HG03342 (cell line): ENCODE measurements around the gene ZIC2.

Source experiments
- ATAC-seq: cut with Tn5 transposase; IDR thresholded peaks from one replicate; pipeline ENCODE4 v1.9.1; 2021; ENCODE audit warnings: mild to moderate bottlenecking, moderate library complexity; ENCODE audit not compliant: unreplicated experiment

ZIC2 gene

DNA sequence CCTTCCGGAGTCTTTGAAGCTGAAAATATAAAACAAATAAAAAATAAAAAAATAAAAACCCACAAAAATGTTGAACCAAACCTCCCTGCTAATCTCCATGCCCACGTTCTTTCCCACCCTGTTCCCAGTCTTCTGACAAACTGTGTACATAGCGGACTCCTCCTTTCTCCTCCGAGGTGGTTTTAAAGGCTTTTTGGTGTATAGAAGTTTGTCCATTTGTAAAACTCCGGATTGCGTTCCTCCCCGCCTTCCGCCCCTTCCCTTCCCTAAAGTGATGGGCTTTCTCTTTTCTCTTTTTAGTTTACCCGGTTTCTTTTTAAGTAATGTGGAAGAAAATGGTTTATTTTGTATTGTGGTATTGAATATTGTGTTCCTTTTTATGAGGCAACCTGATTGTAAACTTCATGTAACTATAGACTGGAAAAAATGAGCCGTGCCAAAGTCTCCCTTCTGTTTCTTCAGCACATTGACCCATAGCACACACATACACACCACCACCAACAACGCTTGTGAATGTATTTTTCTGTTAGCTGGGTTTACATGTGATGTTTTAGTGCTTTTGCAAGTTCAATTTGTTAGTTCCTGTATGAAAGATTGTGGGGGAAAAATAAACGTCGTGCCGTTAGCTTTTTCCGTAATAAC lies 4.4 kb downstream of the ZIC2 start:
- no peak for ATAC-seq

DNA sequence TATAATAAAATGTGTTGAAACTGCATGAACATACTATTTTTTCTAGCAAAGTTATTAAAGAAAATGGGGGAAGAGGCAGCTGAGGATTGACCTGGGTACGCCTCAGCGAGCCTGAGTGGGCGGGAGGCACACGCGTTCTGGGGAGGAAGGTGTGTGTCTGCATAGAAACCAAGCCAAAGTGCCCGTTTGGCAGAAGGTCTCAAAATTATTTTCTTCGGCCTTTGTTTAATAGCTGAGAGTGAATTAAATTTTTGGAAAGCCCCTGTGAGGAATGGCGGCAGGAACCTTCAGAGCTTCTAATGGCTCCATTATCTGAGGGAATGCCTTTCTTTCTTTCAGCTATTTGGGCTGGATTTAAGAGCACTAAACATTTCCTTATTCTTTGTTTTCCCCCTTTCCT lies 5.2 kb downstream of the ZIC2 start:
- ATAC-seq: no peak

DNA sequence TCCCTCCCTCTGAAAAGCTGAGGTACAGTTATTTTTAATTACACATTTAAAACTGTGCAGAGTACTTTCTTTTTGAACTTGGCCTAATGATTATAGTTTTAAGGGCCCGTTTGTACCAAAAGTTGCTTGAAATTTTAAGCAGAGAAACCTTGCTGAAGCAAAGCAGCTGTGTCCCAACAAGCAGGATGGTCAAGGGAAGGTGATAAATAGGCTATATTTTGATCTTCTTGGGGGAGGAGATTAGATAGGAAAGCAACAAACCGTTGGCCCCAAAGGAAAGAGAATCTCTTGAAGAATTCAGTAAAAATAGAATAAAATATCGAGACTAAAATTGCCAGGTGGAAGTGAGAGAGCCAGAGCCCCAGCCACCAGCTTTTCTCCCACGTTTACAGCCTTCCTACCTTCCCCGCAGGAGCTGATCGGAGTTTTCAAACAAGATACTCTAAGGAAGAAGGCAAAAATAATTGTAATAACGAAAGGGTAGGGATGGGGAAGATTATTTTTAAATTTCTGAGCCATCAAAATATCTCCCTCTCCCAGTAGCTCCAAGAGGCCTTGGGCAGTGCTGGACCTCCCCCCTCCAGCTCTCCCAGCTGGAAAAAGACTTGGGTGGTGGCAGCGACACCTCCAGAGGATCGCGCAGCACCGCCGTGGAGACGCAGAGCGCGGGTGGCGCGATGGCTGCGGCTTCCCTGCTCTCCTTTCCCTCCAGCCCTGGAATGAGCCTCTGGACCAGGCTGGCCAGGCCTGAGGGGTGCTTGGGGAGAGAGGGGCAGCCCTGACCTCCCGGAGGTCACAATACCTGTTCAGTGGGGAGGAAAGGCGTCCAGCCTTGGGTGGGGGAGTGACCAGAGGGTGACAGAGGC lies 5.8 kb downstream of the ZIC2 start:
- no peak for ATAC-seq

DNA sequence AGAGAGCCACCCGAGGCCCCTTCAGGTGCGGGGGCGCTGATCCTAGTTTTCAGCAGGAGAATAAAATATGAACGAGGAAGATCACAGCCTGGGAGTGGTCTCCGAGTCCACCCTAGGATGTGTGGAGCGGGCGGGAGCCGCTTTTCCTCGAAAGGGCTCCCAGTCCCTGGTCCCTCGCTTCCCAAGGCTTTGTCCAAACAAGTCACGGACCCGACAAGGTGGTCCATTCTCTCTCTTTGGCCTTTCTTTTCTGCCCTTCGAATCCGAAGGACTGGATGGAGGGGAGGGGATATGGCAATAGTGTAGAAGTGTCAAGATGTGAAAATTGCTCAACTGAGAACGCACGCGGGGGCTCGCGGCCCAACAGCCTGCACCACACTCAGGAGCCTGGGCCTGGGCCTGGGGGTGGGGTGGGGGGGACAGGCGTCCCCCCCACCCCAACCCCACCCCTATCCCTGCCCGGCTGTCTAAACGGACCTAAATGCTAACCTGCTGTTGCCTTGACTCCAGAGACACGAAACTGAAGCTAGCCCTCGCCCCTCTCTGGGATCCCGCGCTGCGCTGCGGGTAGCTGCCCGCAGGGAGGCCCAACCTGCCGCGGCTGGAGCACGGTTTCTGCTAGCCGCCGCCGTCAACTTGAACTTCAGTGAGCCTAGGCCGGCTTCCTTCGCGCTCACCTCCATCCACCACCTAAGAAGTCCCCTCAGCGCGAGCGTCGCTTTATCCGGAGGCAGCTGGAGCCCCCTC lies 7.1 kb downstream of the ZIC2 start:
- no peak for ATAC-seq

DNA sequence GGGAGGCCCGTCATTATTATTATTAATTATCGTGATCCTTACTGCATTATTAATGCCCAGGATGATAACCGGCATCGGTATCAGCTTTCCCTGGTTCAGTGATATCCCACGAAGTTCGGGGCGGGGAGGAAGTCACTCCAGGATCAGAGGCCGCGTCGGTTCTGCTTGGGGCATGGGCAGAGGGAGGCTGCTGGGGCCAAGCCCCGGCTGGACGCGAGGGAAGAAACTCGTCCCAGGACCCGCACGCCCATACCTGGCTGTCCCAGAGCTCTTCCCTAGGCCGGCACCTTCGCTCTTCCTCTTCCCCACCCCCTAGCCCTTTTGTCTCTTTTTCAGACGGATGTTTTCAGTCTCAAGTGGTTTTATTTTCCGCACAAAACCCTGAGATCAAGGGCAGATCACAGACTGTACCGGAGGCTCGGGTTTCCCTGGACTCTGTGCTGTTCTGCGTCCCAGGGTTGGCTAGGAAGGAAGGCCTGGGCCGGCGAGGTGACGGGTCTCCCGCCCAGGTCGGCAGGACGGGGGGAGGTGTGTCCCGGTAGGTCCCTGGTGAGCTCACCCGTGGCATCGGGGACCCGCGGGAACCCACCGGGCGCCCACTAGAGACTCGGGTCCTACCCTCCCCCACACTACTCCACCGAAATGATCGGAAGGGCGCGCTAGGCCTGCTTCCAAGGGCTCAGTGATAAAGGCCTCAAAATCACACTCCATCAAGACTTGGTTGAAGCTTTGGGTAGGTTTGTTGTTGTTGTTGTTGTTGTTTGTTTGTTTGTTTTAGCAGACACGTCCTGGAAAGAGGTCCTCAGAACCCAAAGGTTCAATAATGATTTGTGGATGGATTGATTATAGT lies 7.9 kb downstream of the ZIC2 start:
- no peak for ATAC-seq

DNA sequence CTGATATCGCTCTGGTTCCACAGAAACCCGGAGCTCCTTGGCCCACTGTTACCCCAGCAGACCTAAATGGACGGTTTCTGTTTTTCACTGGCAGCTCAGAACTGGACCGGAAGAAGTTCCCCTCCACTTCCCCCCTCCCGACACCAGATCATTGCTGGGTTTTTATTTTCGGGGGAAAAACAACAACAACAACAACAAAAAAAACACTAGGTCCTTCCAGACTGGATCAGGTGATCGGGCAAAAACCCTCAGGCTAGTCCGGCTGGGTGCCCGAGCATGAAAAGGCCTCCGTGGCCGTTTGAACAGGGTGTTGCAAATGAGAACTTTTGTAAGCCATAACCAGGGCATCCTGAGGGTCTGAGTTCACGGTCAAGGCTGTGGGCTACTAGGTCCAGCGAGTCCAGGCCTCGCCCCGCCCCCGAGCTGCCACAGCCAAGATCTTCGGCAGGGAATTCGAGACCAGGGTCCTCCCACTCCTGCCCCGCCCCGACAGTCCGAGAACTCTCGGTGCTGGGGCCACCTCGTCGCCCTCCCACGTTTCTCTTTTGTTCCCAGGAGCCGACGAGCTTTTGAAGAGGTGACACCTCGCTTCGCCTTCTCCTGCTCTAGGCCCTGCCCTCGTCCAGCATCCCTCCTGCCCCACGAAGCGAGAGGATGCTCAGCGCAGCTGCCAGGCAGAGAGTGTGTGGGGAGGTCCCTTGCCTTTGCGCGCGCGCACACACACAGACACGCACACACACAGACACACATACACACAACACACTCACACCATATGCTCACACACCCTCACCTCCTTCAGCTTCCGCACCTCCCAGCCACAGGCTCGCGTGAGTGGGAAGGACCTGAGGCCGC lies 8.8 kb downstream of the ZIC2 start:
- no peak for ATAC-seq

DNA sequence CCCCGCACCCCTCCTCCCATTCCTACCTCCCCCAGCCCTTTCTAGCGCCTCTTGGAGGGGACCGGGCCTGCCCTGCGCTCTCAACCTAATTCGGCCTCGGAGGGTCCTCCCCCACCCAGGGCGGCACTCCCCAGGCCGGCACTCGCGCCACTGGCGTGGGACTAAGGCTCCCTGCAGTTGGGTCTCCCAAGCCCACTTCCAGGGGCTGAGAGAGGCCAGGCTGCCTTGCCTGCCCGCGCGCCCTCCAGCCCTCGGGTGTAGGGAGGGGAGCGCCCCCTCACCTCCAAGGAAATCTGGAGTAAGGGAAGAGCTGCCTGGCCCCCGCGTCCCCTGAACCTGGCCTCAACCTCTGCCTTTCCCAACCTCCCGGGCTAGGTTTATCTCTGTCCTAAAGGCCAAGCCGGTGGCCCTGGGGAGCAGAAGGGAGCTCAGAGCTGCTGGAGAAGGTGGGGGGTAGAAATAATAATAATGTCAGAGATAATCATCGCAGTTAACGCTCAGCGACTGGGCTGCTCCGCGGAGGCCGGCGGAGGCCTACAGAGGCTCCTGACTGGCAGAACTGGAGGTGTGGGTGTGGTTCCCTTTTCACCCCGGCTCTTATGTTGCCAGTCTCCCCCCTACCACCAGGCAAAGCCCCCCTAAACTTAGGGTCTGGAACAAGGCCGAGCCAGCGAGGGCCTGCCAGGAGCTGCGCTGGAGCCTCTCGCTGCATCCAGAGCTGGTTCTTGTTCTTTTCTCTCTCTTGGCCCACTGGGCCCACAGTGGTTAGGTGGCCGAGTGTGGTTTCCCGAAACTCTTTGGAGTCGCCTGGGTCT lies 9.6 kb downstream of the ZIC2 start:
- no peak for ATAC-seq

DNA sequence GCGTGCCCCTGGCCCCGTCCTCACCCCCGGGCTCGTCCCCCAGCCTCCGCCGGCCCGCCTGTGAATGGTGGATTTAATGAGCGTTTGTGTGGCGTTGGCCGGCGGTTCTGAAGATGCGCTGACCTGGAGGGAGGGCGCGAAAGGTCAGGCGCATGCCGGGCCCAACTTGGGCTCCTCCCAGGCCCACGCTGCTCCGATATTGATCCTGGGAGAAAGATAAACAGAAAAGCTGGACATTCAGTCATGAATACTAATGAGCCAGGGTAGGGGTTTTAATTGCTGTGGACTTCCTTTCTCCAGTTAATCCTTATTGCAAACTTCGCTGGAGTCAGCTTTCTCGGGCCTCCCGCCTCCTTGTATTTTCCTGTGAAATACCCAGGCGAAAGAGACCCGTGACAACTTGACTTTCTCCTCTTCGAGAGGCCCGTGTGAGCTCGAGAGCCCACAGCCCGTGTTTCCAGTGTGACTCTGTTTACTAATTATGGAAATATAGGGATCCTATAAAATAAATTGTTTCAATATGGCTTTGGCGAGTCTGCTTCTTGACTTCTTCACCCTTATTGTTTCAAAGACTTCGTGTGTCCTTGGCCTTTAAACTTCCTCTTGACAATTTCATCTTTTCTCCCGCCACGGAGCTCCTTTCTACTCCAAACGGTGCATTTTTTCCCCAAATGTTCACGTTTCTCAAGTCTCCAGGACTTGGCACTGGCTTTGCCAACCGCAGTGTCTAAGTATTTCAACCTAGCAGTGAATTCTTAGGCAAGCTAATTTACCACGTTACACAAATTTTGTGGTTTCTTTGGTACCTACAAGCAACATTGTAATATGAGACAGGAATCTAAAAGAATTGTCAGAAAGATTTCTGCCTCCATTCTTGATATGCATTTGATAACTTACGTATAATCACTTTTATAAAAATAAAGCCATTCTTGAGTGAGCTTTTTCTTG lies 10.5 kb downstream of the ZIC2 start:
- no peak for ATAC-seq

DNA sequence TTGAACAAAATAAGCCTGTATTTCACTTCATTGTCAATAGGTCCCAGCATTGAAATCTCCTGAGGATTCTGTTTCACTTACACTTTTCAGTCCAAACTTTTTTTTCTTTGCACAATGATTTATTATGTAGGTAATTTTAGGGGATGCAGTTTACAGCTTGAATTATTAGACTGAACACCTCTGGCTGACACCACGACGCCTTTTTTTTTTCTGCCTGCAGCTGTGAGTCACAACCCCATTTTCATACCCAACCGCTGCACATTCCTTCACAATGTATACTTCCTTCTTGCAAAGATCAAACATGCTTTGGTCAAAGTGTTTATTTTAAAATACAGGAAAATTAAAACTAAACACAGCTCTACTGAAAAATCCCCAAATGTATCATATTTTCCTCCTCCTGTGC lies 11.4 kb downstream of the ZIC2 start:
- ATAC-seq: no peak

DNA sequence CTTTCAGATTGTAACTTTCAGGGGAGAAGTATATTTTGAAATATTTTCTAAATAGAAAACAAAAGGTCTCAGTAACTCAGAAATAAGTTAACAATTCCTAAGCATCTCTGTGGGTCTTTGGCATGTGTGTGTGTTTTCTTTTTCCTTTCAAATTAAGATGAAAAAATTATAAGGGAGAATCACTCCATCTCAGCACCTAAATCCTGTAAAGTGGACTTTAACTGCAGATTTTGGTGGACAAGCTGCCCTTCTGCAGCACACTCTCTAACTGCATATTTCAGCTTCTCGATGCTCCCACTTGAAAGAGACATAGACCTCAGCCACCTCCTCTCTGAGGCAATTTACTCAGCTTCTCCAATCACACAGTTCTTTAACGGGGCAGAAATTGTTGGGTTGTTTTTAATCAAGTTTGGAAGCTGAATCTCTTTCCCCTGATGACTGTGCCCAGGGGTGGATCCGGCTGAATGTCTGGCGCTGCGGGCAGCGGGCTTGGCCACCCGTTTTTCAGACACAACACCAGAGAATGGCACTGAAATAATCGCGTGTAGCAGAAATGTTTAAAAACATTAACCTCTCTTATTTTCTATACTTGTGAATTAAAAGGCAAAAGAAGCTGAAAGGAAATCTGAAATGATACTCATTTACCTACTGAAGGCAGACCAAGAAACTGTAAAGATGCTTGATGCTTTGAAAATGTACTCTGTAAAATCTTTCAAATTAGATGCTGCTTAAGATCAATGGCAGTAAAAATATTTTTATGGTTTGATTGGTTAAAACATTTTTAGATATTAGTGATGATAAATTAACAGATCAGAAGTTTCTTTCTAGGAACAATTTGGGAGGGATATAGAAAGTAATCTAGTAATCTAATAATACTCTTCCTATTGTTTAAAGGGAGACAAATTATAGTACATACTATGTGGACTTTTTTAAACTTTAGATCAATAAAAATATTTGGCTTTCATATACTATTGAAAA lies 12.4 kb downstream of the ZIC2 start:
- no peak for ATAC-seq

DNA sequence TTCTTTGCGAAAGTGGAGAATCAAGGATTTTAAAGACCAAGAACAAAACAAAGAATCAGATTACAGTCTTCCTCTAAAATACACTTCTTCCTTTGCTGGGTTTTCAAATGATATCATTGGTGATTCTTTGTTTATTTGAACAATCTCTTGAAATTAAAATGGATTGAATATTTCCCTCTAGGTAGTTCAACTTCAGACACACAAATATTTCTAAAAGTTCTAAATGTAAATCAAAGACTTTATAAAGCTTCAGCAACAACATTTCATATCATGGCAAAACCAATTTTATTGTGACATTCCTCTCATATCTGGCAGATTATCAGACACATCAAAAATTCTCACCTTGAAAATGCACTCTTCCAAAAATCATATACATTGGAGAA lies 13.0 kb downstream of the ZIC2 start:
- ATAC-seq: no peak

DNA sequence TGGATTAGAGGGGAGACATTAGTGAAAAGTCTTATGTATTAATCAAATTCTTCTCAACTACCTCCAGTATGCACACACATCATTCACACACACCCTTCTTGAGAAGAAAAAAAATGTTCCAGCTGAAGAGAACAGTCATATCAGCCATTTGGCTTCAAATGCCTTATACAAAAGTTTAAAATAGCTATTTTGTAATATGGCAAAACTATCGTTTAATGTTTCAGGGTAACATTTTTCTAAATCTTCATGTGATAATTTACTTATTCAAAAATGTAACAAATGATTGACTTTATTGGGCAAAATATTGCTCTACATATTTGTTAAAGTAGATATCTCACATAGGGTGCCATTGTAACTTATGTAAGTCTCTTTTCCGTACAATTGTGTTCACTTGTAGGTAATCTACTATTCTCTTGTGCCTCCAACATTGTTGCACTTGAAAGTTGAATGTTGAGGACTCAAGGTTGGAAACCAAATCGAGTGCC lies 13.6 kb downstream of the ZIC2 start:
- ATAC-seq: no peak

DNA sequence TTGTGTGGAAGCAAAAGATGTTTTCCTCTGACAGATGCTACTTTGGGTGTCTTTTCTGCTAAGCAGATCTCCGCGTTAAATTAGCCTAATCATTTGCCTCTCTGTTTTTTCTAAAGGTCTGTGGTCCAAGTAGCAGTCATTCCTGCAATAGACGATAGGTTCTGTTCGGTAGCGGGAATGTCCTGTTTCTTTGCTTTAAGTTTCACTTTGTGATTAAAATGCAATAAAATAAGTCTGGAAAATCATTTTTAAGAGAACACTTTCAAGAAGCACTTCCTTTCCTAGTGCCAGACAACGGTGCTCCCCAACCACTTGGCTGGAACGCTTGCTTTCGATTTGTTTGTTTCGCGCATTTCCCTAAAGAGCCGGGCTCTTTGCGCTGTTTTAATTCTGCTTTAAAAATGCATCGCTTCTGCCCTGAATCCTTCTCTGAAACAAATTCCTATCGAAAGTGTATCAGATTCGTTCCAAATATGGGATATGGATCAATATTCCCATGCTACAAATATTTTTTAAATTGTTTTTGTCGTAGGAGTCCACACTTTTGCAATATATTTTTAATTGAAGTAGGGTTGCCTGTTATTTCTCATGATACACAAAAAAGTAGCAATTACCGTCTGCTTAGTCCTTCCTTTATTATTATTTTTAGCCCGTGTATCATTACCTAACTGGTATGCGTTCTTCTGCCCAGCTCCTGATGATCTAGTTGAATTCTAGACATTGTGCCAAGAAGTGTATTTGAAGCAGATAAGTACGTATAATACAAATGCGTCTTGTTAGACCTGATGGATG lies 14.2 kb downstream of the ZIC2 start:
- no peak for ATAC-seq

DNA sequence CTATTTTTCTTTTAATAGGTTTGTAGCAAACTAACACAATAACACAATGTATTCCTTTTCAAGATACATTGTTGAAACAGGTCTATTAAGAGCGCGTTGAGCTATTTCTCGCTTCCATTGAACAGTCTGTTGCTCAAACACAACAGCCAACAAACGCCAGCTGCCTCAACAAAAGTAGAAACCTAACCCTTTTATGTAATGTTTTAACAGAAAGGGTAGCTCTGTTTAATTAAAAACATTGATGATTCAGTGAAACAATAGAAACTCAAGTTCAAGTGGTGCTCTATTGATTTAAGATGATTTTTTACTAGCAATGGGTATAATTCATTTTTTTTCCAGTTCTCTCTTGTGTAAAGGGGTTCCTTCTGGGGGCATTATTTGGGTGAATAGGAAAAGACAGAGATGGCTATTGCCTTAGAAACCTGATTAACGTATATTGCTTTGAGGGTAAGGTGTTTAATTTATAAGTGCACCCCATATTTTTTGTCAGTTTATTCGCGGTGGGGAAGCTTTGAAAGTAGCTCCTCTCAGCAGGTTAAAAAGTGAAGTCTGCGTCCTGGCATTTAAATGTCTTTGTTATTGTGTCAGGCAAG lies 14.9 kb downstream of the ZIC2 start:
- no peak for ATAC-seq

DNA sequence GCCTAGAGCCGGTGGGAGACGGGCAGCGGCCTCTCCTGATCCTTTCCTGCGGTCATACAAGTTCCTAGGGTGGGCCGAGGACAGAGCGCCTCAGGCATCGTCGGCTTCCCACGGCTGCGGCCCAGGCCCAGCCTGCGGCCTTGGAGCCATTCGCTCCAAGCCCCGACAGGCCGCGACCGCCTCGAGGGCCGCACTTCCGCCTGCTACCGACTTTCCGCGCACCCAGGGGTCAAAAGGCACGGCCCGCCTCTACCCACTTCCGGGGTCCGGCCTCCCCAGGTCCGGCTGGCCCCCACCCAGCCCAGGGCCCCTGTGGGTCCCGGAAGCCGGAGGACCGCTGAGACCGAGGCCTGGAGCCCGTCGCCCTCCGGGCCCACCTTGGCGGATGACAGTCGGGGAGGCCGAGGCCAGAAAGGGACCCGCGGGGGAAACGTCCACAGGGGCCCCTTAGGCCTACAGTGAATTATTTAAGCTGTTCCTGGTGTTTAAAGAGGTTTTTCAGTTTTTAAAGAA lies 16.2 kb downstream of the ZIC2 start:
- ATAC-seq: no peak
